ENCODE results near the gene AZIN2. TPM values are rescaled to one million over a fixed set of nuclear protein-coding genes. Genes with fewer than 3 reads are reported as not detected.

Gene AZIN2
- total RNA-seq, 1 donor from 2014 or later = 3.5 TPM

- Histone ChIP-seq H3K27me3 (no peaks in the 10 kb centered on the region), H3K4me3 (no peak overlapping the region), H3K27ac (no peak overlapping the region), H3K4me1 (no peaks in the 10 kb centered on the region), H3K9me3 (no peaks in the 10 kb centered on the region), H3K36me3 (no peaks in the 10 kb centered on the region)
- TF ChIP-seq, protein P1, sequence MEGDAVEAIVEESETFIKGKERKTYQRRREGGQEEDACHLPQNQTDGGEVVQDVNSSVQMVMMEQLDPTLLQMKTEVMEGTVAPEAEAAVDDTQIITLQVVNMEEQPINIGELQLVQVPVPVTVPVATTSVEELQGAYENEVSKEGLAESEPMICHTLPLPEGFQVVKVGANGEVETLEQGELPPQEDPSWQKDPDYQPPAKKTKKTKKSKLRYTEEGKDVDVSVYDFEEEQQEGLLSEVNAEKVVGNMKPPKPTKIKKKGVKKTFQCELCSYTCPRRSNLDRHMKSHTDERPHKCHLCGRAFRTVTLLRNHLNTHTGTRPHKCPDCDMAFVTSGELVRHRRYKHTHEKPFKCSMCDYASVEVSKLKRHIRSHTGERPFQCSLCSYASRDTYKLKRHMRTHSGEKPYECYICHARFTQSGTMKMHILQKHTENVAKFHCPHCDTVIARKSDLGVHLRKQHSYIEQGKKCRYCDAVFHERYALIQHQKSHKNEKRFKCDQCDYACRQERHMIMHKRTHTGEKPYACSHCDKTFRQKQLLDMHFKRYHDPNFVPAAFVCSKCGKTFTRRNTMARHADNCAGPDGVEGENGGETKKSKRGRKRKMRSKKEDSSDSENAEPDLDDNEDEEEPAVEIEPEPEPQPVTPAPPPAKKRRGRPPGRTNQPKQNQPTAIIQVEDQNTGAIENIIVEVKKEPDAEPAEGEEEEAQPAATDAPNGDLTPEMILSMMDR (IDR thresholded peaks at IDR 0.05) = no peak
- intact Hi-C loops (cut with DNase I) = no loop called here
- no peak for DNase-seq (ENCODE audit: low spot score in 2 of 2)
These were observed 6.6 kb upstream of the AZIN2 start for GRCh38 chr1:33074193-33074945.

GRCh38 chr1:33078030-33078591, 2.8 kb upstream of the AZIN2 start:
- intact Hi-C loops (cut with DNase I) = no loop called here
- H3K9me3 ChIP-seq = no peaks in the 10 kb centered on the region
- peaks cover 0 to 14% of the 10 kb centered on the region in 2 donors for H3K4me1 ChIP-seq
- H3K27ac ChIP-seq = no peak overlapping the region
- no peak for DNase-seq (ENCODE audit: low spot score in 2 of 2)
- H3K36me3 ChIP-seq = no peaks in the 10 kb centered on the region
- TF ChIP-seq, protein P1 (IDR thresholded peaks at IDR 0.05) = no peak
- no peaks in the 10 kb centered on the region for H3K27me3 ChIP-seq
- H3K4me3 ChIP-seq = no peak overlapping the region

DNA sequence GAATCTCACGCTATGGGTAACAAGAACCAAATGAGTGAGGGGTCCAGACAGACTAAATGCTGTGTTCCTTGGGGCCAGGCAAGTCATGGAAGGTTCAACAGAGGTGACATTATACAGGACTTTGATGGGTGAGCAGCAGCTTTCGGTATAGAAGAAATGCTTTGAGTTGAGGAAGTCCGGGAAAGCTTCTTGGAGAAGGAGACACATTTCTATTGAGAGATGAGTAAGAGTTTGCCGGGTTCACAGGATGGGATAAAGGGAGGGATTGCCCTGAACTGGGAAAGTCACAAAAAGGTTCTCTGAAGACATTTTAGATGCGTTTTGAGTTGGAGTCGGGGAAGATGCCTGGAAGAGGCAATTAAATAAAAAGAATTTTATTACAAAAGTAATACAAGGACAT, 580 bp upstream of the AZIN2 start:
- no peak overlapping the region for H3K27ac ChIP-seq
- TF ChIP-seq, protein P1 (IDR thresholded peaks at IDR 0.05) = no peak

GRCh38 chr1:33081554-33082305, 777 bp downstream of the AZIN2 start:
- TF ChIP-seq, protein P1 (IDR thresholded peaks at IDR 0.05) = no peak
- Histone ChIP-seq H3K27ac (peak overlapping the region in 1 of 2 donors; percentile 11), H3K9me3 (no peaks in the 10 kb centered on the region), H3K4me1 (peaks cover 0 to 14% of the 10 kb centered on the region in 2 donors), H3K27me3 (no peaks in the 10 kb centered on the region), H3K36me3 (no peaks in the 10 kb centered on the region), H3K4me3 (peak overlapping the region; percentile 70 to 91)
- intact Hi-C loops (cut with DNase I) = loop anchor here (5.0 to 10.0 kb wide), 3 partner anchors 149 to 367 kb away; no protein-coding TSS in a partner anchor
- no peak for DNase-seq (ENCODE audit: low spot score in 2 of 2)

More for the DNA sequence above, 580 bp upstream of the AZIN2 start:
- no peaks in the 10 kb centered on the region for H3K27me3 ChIP-seq
- intact Hi-C loops (cut with DNase I) = loop anchor here (5.0 to 10.0 kb wide), 3 partner anchors 148 to 366 kb away; no protein-coding TSS in a partner anchor
- no peaks in the 10 kb centered on the region for H3K9me3 ChIP-seq
- peaks cover 0 to 14% of the 10 kb centered on the region in 2 donors for H3K4me1 ChIP-seq
- H3K36me3 ChIP-seq = no peaks in the 10 kb centered on the region
- no peak for DNase-seq (ENCODE audit: low spot score in 2 of 2)
- H3K4me3 ChIP-seq = peak overlapping the region; percentile 70 to 91

- Histone ChIP-seq H3K4me3 (no peak overlapping the region), H3K27me3 (no peaks in the 10 kb centered on the region), H3K27ac (no peak overlapping the region), H3K9me3 (no peaks in the 10 kb centered on the region), H3K36me3 (no peaks in the 10 kb centered on the region), H3K4me1 (peaks cover 0 to 14% of the 10 kb centered on the region in 2 donors)
- TF ChIP-seq, protein P1 (IDR thresholded peaks at IDR 0.05) = no peak
- no peak for DNase-seq (ENCODE audit: low spot score in 2 of 2)
- intact Hi-C loops (cut with DNase I) = loop anchor here (5.0 to 10.0 kb wide), 3 partner anchors 150 to 368 kb away; no protein-coding TSS in a partner anchor
These were observed 1.7 kb downstream of the AZIN2 start for GRCh38 chr1:33082575-33083108.

Data from ascending aorta (tissue), 2 donors.